HepG2 (cell line): ENCODE results near the gene MPV17L. TPM values are rescaled to one million over a fixed set of nuclear protein-coding genes. Genes with fewer than 3 reads are reported as not detected.

Source experiments
- ARHGAP35 ChIP-seq: sonication (generic); formaldehyde crosslinking; IDR thresholded peaks from 2 replicates; pipeline ENCODE4 v1.9.0; 2022; ENCODE audit warnings: mild to moderate bottlenecking, inconsistent platforms, moderate library complexity, missing genetic modification reagents, borderline replicate concordance
- ARNT ChIP-seq: fragments of 450-650 bp; IDR thresholded peaks from 2 replicates; pipeline ENCODE4 v1.6.1; 2017
- CHD4 ChIP-seq: fragments of 200-600 bp; sonication (generic); IDR thresholded peaks from 2 replicates; pipeline ENCODE4 v1.7.0; 2017; ENCODE audit warnings: mild to moderate bottlenecking, low read length, borderline replicate concordance
- FOXP4 ChIP-seq: sonication (generic); formaldehyde crosslinking; IDR thresholded peaks from 2 replicates; pipeline ENCODE4 v1.4.0; 2020; ENCODE audit warnings: missing genetic modification reagents
- MAFG ChIP-seq: sonication (generic); formaldehyde crosslinking; IDR thresholded peaks from 2 replicates; pipeline ENCODE4 v1.5.1; 2020; ENCODE audit warnings: mild to moderate bottlenecking, missing genetic modification reagents
- MAFK ChIP-seq, 2 experiments: IDR thresholded peaks in 1 of 2; conservative IDR thresholded peaks in 1 of 2; 2 replicates each; pipeline ENCODE4 v1.6.1; 2011; ENCODE audit warnings: improper control_type of control experiment in 2 of 2, low read length in 2 of 2
- MED1 ChIP-seq: sonication (generic); formaldehyde crosslinking; IDR thresholded peaks from 2 replicates; pipeline ENCODE4 v1.4.0; 2020; ENCODE audit warnings: missing genetic modification reagents
- MED13 ChIP-seq: sonication (generic); formaldehyde crosslinking; IDR thresholded peaks from 2 replicates; pipeline ENCODE4 v1.5.0; 2020; ENCODE audit warnings: missing genetic modification reagents
- NFIC ChIP-seq: IDR thresholded peaks from 2 replicates; pipeline ENCODE4 v1.6.1; 2012; ENCODE audit warnings: mild to moderate bottlenecking, low read length, inconsistent platforms
- SAFB2 ChIP-seq: sonication (generic); formaldehyde crosslinking; IDR thresholded peaks from 2 replicates; pipeline ENCODE4 v1.5.1; 2020; ENCODE audit warnings: missing genetic modification reagents, low read depth, mild to moderate bottlenecking, borderline replicate concordance
- SALL1 ChIP-seq: sonication (generic); formaldehyde crosslinking; IDR thresholded peaks from 2 replicates; pipeline ENCODE4 v1.8.0; 2022; ENCODE audit warnings: mild to moderate bottlenecking, missing genetic modification reagents
- SP5 ChIP-seq: IDR thresholded peaks from 2 replicates; pipeline ENCODE4 v1.6.1; 2016; ENCODE audit warnings: low read depth, borderline replicate concordance
- TBP ChIP-seq: sonication (generic); formaldehyde crosslinking; IDR thresholded peaks from 2 replicates; pipeline ENCODE4 v1.5.0; 2020; ENCODE audit warnings: missing genetic modification reagents
- WIZ ChIP-seq: sonication (generic); formaldehyde crosslinking; IDR thresholded peaks from 2 replicates; pipeline ENCODE4 v1.5.1; 2020; ENCODE audit warnings: mild to moderate bottlenecking, missing genetic modification reagents
- ZBTB44 ChIP-seq: sonication (generic); formaldehyde crosslinking; IDR thresholded peaks from 2 replicates; pipeline ENCODE4 v1.4.0; 2020; ENCODE audit warnings: missing genetic modification reagents
- ZFX ChIP-seq: sonication (generic); formaldehyde crosslinking; IDR thresholded peaks from 2 replicates; pipeline ENCODE4 v1.4.0; 2020; ENCODE audit warnings: mild to moderate bottlenecking, low read depth, missing genetic modification reagents, moderate library complexity
- ZNF10 ChIP-seq: sonication (generic); formaldehyde crosslinking; IDR thresholded peaks from 2 replicates; pipeline ENCODE4 v1.4.0; 2020; ENCODE audit warnings: mild to moderate bottlenecking, low read depth, missing genetic modification reagents, borderline replicate concordance
- ZNF205 ChIP-seq: IDR thresholded peaks from 2 replicates; pipeline ENCODE4 v1.6.1; 2018; ENCODE audit warnings: missing biosample characterization, missing genetic modification reagents
- ZNF225 ChIP-seq: sonication (generic); formaldehyde crosslinking; IDR thresholded peaks from 2 replicates; pipeline ENCODE4 v1.4.0; 2020; ENCODE audit warnings: mild to moderate bottlenecking, missing genetic modification reagents
- ZNF260 ChIP-seq: sonication (generic); formaldehyde crosslinking; IDR thresholded peaks from 2 replicates; pipeline ENCODE4 v1.4.0; 2020; ENCODE audit warnings: missing genetic modification reagents, low read depth, mild to moderate bottlenecking, borderline replicate concordance
- ZNF543 ChIP-seq: sonication (generic); formaldehyde crosslinking; IDR thresholded peaks from 2 replicates; pipeline ENCODE4 v1.4.0; 2020; ENCODE audit warnings: mild to moderate bottlenecking, missing genetic modification reagents
- ZNF652 ChIP-seq: IDR thresholded peaks from 2 replicates; pipeline ENCODE4 v1.6.1; 2016; ENCODE audit warnings: low read depth, borderline replicate concordance
- ZNF768 ChIP-seq: sonication (generic); formaldehyde crosslinking; IDR thresholded peaks from 2 replicates; pipeline ENCODE4 v1.4.0; 2020; ENCODE audit warnings: missing genetic modification reagents
- ZNF816 ChIP-seq: sonication (generic); formaldehyde crosslinking; IDR thresholded peaks from 2 replicates; pipeline ENCODE4 v1.8.0; 2022; ENCODE audit warnings: missing genetic modification reagents, mild to moderate bottlenecking, borderline replicate concordance
- polyA plus RNA-seq, 8 experiments: library from polyadenylated mRNA; depleted of rRNA in 3 of 8; stranded (reverse) in 7 of 8; unstranded in 1 of 8; fragments of >200 nt; fragmentation: Illumina TruSeq in 4 of 8; extraction: Trizol in 4 of 8; gene quantifications; 2 replicates each; pipeline versions ENCODE4 v1.2.1 to v1.2.3, GENCODE V29; 2011 to 2016; ENCODE audit warnings: low read depth in 4 of 8, missing spikeins in 1 of 8, mixed read lengths in 1 of 8; ENCODE audit not compliant: insufficient read depth in 1 of 8
- total RNA-seq, 5 experiments: library from RNA; depleted of rRNA; stranded (reverse); fragments of >200 nt; fragmentation: Illumina TruSeq; extraction: Trizol; gene quantifications; 2 replicates each; pipeline ENCODE4 v1.2.3, GENCODE V29; 2016; ENCODE audit warnings: low read depth in 1 of 5
- TF ChIP-seq, protein P1 (sequence below): sonication (generic); formaldehyde crosslinking; IDR thresholded peaks from 2 replicates; pipeline ENCODE4 v1.4.0; 2020; ENCODE audit warnings: missing genetic modification reagents, mild to moderate bottlenecking, borderline replicate concordance

Gene MPV17L
- total and polyA plus RNA-seq, 2 of the 13 experiments (the other 11 are each of a cell fraction or from before 2014, with no cell fraction given), result 34.7 to 63.8 TPM

GRCh38 chr16:15396948-15397594 is 1.5 kb downstream of the MPV17L start (continued):
- TF ChIP-seq ZNF543 (peak; percentile 60; the same call in 1 of the 2 replicates), ZNF816 (no peak), MED13 (no peak), ARNT (no peak), ZFX (no peak; the same call in 1 of the 2 replicates), ZNF10 (CRISPR knock-in tag) (no peak), SALL1 (no peak), CHD4 (no peak), SP5 (CRISPR knock-in tag) (no peak), ZNF205 (CRISPR knock-in tag) (no peak), WIZ (no peak), MAFK (conservative IDR thresholded peaks at IDR 0.05 in 1 of 2, IDR thresholded peaks at IDR 0.05 in 1 of 2; ENCODE audit: low read length in 2 of 2) (no peak), MAFG (no peak), ARHGAP35 (0 out of 2 replicates have a peak, but pooled peaks have one; percentile 19), ZBTB44 (CRISPR knock-in tag) (no peak), ZNF260 (CRISPR knock-in tag) (no peak), ZNF768 (CRISPR knock-in tag) (no peak), ZNF652 (CRISPR knock-in tag) (no peak), TBP (CRISPR knock-in tag) (no peak), MED1 (CRISPR knock-in tag) (no peak; the same call in 1 of the 2 replicates), FOXP4 (CRISPR knock-in tag) (no peak), ZNF225 (no peak; the same call in 1 of the 2 replicates), NFIC (no peak), SAFB2 (CRISPR knock-in tag) (no peak)
- TF ChIP-seq, protein P1, sequence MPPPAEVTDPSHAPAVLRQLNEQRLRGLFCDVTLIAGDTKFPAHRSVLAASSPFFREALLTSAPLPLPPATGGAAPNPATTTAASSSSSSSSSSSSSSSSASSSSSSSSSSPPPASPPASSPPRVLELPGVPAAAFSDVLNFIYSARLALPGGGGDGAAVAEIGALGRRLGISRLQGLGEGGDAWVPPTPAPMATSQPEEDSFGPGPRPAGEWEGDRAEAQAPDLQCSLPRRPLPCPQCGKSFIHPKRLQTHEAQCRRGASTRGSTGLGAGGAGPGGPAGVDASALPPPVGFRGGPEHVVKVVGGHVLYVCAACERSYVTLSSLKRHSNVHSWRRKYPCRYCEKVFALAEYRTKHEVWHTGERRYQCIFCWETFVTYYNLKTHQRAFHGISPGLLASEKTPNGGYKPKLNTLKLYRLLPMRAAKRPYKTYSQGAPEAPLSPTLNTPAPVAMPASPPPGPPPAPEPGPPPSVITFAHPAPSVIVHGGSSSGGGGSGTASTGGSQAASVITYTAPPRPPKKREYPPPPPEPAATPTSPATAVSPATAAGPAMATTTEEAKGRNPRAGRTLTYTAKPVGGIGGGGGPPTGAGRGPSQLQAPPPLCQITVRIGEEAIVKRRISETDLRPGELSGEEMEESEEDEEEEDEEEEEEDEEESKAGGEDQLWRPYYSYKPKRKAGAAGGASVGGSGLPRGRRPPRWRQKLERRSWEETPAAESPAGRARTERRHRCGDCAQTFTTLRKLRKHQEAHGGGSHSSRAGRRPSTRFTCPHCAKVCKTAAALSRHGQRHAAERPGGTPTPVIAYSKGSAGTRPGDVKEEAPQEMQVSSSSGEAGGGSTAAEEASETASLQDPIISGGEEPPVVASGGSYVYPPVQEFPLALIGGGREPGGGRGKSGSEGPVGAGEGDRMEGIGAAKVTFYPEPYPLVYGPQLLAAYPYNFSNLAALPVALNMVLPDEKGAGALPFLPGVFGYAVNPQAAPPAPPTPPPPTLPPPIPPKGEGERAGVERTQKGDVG (CRISPR knock-in tag), result 0 out of 2 replicates have a peak, but pooled peaks have one; percentile 46
